HepG2 (cell line): ENCODE results near the gene RNH1. TPM values are rescaled to one million over a fixed set of nuclear protein-coding genes. Genes with fewer than 3 reads are reported as not detected.
A peak's percentile ranks its signal among the peaks of the same experiment; 100 is the strongest.

Experiments
- ARNT2 ChIP-seq: sonication (generic); formaldehyde crosslinking; IDR thresholded peaks from 2 replicates; pipeline ENCODE4 v1.8.0; 2022; ENCODE audit warnings: mild to moderate bottlenecking, low read depth, missing genetic modification reagents, moderate library complexity
- ATM ChIP-seq: fragments of 450-650 bp; IDR thresholded peaks from 2 replicates; pipeline ENCODE4 v1.7.1; 2017; ENCODE audit warnings: mild to moderate bottlenecking, borderline replicate concordance
- BRCA1 ChIP-seq: sonication (generic); formaldehyde crosslinking; IDR thresholded peaks from 2 replicates; pipeline ENCODE4 v1.4.0; 2020; ENCODE audit warnings: missing genetic modification reagents
- DDIT3 ChIP-seq: sonication (generic); formaldehyde crosslinking; IDR thresholded peaks from 2 replicates; pipeline ENCODE4 v1.4.0; 2020; ENCODE audit warnings: mild to moderate bottlenecking, missing genetic modification reagents
- ETV6 ChIP-seq: sonication (generic); formaldehyde crosslinking; conservative IDR thresholded peaks from 2 replicates; pipeline ENCODE4 v1.4.0; 2020; ENCODE audit warnings: missing genetic modification reagents
- KLF9 ChIP-seq: IDR thresholded peaks from 2 replicates; pipeline ENCODE4 v1.6.1; 2016; ENCODE audit warnings: low read depth
- KMT2A ChIP-seq: sonication (generic); formaldehyde crosslinking; IDR thresholded peaks from 2 replicates; pipeline ENCODE4 v1.4.0; 2020; ENCODE audit warnings: missing genetic modification reagents
- KMT2B ChIP-seq: IDR thresholded peaks from 2 replicates; pipeline ENCODE4 v1.6.1; 2016; ENCODE audit warnings: missing genetic modification reagents, missing compliant biosample characterization
- ONECUT2 ChIP-seq: sonication (generic); formaldehyde crosslinking; IDR thresholded peaks from 2 replicates; pipeline ENCODE4 v1.4.0; 2020; ENCODE audit warnings: missing genetic modification reagents
- PHF21A ChIP-seq: sonication (generic); formaldehyde crosslinking; IDR thresholded peaks from 2 replicates; pipeline ENCODE4 v1.5.0; 2020; ENCODE audit warnings: mild to moderate bottlenecking, missing genetic modification reagents
- POLR2AphosphoS5 ChIP-seq: IDR thresholded peaks from 2 replicates; pipeline ENCODE4 v1.6.1; 2012; ENCODE audit warnings: low read depth, low read length
- RAD51 ChIP-seq: fragments of 450-650 bp; IDR thresholded peaks from 2 replicates; pipeline ENCODE4 v1.6.1; 2016; ENCODE audit warnings: borderline replicate concordance
- RNF219 ChIP-seq: sonication (generic); formaldehyde crosslinking; IDR thresholded peaks from 2 replicates; pipeline ENCODE4 v1.5.0; 2020; ENCODE audit warnings: mild to moderate bottlenecking, missing genetic modification reagents
- THAP8 ChIP-seq: sonication (generic); formaldehyde crosslinking; IDR thresholded peaks from 2 replicates; pipeline ENCODE4 v1.5.1; 2020; ENCODE audit warnings: missing genetic modification reagents, mild to moderate bottlenecking, borderline replicate concordance
- ZNF224 ChIP-seq: sonication (generic); formaldehyde crosslinking; IDR thresholded peaks from 2 replicates; pipeline ENCODE4 v1.5.0; 2020; ENCODE audit warnings: mild to moderate bottlenecking, missing genetic modification reagents
- ZNF235 ChIP-seq: sonication (generic); formaldehyde crosslinking; IDR thresholded peaks from 2 replicates; pipeline ENCODE4 v1.8.1; 2023; ENCODE audit warnings: mild to moderate bottlenecking, missing genetic modification reagents, borderline replicate concordance
- ZNF510 ChIP-seq: sonication (generic); formaldehyde crosslinking; IDR thresholded peaks from 2 replicates; pipeline ENCODE4 v1.4.0; 2020; ENCODE audit warnings: low read depth, mild to moderate bottlenecking, missing genetic modification reagents
- ZNF639 ChIP-seq: conservative IDR thresholded peaks from 2 replicates; pipeline ENCODE4 v1.6.1; 2018; ENCODE audit warnings: missing genetic modification reagents
- polyA plus RNA-seq, 8 experiments: library from polyadenylated mRNA; depleted of rRNA in 3 of 8; stranded (reverse) in 7 of 8; unstranded in 1 of 8; fragments of >200 nt; fragmentation: Illumina TruSeq in 4 of 8; extraction: Trizol in 4 of 8; gene quantifications; 2 replicates each; pipeline versions ENCODE4 v1.2.1 to v1.2.3, GENCODE V29; 2011 to 2016; ENCODE audit warnings: low read depth in 4 of 8, missing spikeins in 1 of 8, mixed read lengths in 1 of 8; ENCODE audit not compliant: insufficient read depth in 1 of 8
- total RNA-seq, 5 experiments: library from RNA; depleted of rRNA; stranded (reverse); fragments of >200 nt; fragmentation: Illumina TruSeq; extraction: Trizol; gene quantifications; 2 replicates each; pipeline ENCODE4 v1.2.3, GENCODE V29; 2016; ENCODE audit warnings: low read depth in 1 of 5
- TF ChIP-seq, protein P1 (sequence below): sonication (generic); formaldehyde crosslinking; IDR thresholded peaks from 2 replicates; pipeline ENCODE4 v1.4.0; 2020; ENCODE audit warnings: missing genetic modification reagents, low read depth, mild to moderate bottlenecking, borderline replicate concordance
- TF ChIP-seq, protein P2 (sequence below): sonication (generic); formaldehyde crosslinking; IDR thresholded peaks from 2 replicates; pipeline ENCODE4 v1.5.0; 2020; ENCODE audit warnings: missing genetic modification reagents
- TF ChIP-seq, protein P3 (sequence below): sonication (generic); formaldehyde crosslinking; IDR thresholded peaks from 2 replicates; pipeline ENCODE4 v1.4.0; 2020; ENCODE audit warnings: mild to moderate bottlenecking, missing genetic modification reagents

RNH1 gene
- total and polyA plus RNA-seq, 2 of the 13 experiments (the other 11 are each of a cell fraction or from before 2014, with no cell fraction given): 36.0 to 74.1 TPM

- TF ChIP-seq RNF219 (CRISPR knock-in tag) (no peak), THAP8 (CRISPR knock-in tag) (no peak), ONECUT2 (CRISPR knock-in tag) (no peak), ZNF510 (CRISPR knock-in tag) (no peak), POLR2AphosphoS5 (peak; percentile 71), BRCA1 (CRISPR knock-in tag) (peak; percentile 39; the same call in 1 of the 2 replicates), RAD51 (no peak), ATM (no peak), KMT2A (CRISPR knock-in tag) (no peak), ZNF639 (no peak), ETV6 (CRISPR knock-in tag) (no peak), ZNF224 (CRISPR knock-in tag) (no peak), ZNF235 (CRISPR knock-in tag) (no peak; the same call in 1 of the 2 replicates), KMT2B (no peak), ARNT2 (no peak), KLF9 (CRISPR knock-in tag) (no peak), PHF21A (peak; percentile 54; the same call in 1 of the 2 replicates), DDIT3 (CRISPR knock-in tag) (no peak)
- TF ChIP-seq, protein P1, sequence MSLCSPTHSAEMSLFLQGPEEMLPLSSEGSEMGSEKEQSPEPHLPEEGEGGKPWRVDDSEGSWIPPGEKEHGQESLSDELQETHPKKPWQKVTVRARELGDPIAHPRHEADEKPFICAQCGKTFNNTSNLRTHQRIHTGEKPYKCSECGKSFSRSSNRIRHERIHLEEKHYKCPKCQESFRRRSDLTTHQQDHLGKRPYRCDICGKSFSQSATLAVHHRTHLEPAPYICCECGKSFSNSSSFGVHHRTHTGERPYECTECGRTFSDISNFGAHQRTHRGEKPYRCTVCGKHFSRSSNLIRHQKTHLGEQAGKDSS: peak; percentile 45; the same call in 1 of the 2 replicates
- TF ChIP-seq, protein P2, sequence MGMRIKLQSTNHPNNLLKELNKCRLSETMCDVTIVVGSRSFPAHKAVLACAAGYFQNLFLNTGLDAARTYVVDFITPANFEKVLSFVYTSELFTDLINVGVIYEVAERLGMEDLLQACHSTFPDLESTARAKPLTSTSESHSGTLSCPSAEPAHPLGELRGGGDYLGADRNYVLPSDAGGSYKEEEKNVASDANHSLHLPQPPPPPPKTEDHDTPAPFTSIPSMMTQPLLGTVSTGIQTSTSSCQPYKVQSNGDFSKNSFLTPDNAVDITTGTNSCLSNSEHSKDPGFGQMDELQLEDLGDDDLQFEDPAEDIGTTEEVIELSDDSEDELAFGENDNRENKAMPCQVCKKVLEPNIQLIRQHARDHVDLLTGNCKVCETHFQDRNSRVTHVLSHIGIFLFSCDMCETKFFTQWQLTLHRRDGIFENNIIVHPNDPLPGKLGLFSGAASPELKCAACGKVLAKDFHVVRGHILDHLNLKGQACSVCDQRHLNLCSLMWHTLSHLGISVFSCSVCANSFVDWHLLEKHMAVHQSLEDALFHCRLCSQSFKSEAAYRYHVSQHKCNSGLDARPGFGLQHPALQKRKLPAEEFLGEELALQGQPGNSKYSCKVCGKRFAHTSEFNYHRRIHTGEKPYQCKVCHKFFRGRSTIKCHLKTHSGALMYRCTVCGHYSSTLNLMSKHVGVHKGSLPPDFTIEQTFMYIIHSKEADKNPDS (CRISPR knock-in tag): no peak
- TF ChIP-seq, protein P3, sequence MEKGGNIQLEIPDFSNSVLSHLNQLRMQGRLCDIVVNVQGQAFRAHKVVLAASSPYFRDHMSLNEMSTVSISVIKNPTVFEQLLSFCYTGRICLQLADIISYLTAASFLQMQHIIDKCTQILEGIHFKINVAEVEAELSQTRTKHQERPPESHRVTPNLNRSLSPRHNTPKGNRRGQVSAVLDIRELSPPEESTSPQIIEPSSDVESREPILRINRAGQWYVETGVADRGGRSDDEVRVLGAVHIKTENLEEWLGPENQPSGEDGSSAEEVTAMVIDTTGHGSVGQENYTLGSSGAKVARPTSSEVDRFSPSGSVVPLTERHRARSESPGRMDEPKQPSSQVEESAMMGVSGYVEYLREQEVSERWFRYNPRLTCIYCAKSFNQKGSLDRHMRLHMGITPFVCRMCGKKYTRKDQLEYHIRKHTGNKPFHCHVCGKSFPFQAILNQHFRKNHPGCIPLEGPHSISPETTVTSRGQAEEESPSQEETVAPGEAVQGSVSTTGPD: no peak; the same call in 1 of the 2 replicates
These were observed 37.1 kb downstream of the RNH1 start (continued) for GRCh38 chr11:469684-470560.
